Measurements from ENCODE around the gene TMTC2. TPM values are rescaled to one million over a fixed set of nuclear protein-coding genes. Genes with fewer than 3 reads are reported as not detected.

TMTC2 gene
- total RNA-seq, 1 donor from 2014 or later, result 25.5 TPM

DNA sequence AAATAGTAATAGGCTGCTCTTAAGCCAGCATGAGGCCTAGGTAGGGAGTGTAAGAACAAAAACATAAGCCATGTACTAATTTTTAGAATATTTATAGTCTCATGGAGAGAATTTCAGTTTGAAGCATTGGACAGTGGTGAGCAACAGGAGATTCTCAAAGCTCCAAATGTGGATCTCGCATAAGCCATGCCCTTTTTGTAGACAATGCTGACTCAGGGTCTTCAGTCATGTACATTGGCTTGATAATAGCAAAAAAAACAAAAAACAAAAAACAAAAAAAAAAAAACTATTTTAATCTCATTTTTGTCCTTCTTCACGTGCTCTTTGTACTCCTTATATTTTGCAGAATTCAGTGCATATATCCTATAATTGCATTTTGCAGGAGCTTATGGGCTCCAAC, 402.9 kb downstream of the TMTC2 start:
- H3K4me1 Mint-ChIP-seq, result peaks cover 26% of the 10 kb centered on the region
- H3K9ac ChIP-seq, result no peak overlapping the region
- peaks cover 13% of the 10 kb centered on the region for H3K9me3 Mint-ChIP-seq
- no peak overlapping the region for H3K27ac Mint-ChIP-seq
- H3K27me3 Mint-ChIP-seq (ENCODE audit: insufficient read depth, low read depth), result no peaks in the 10 kb centered on the region
- no peaks in the 10 kb centered on the region for H3K27me3 ChIP-seq
- H3K4me3 ChIP-seq, result no peak overlapping the region
- H3K4me3 Mint-ChIP-seq, result no peak overlapping the region
- TF ChIP-seq CTCF (IDR thresholded peaks at IDR 0.05) (no peak), EZH2 (IDR thresholded peaks at IDR 0.05) (no peak), EZH2phosphoT487 (IDR thresholded peaks at IDR 0.05) (no peak)
- no peak overlapping the region for H3K4me2 ChIP-seq
- H3F3A ChIP-seq (ENCODE audit: low read depth), result peaks cover 10% of the 10 kb centered on the region
- no peaks in the 10 kb centered on the region for H3K9me3 ChIP-seq (ENCODE audit: low read depth)
- peaks cover 17% of the 10 kb centered on the region for H3K36me3 Mint-ChIP-seq
- H3K79me2 ChIP-seq (ENCODE audit: low read depth), result no peaks in the 10 kb centered on the region
- no peaks in the 10 kb centered on the region for H3K36me3 ChIP-seq
- H4K20me1 ChIP-seq (ENCODE audit: low read depth), result no peaks in the 10 kb centered on the region
- no peak overlapping the region for H2AFZ ChIP-seq (replicated peaks)
- H3K4me1 ChIP-seq, result peaks cover 36% of the 10 kb centered on the region
- no peak for DNase-seq (ENCODE audit: low spot score)
- no peak overlapping the region for H3K27ac ChIP-seq

GRCh38 chr12:83092129-83092528, 405.4 kb downstream of the TMTC2 start:
- H3F3A ChIP-seq (ENCODE audit: low read depth), result peaks cover 10% of the 10 kb centered on the region
- H3K36me3 ChIP-seq, result no peaks in the 10 kb centered on the region
- Mint-ChIP-seq H3K27me3 (ENCODE audit: insufficient read depth, low read depth) (peaks cover 2% of the 10 kb centered on the region), H3K27ac (peak overlapping the region; percentile 83), H3K4me1 (peaks cover 26% of the 10 kb centered on the region), H3K36me3 (peaks cover 14% of the 10 kb centered on the region), H3K4me3 (no peak overlapping the region), H3K9me3 (peaks cover 17% of the 10 kb centered on the region)
- H3K9me3 ChIP-seq (ENCODE audit: low read depth), result no peaks in the 10 kb centered on the region
- peak; percentile 63 for DNase-seq (ENCODE audit: low spot score)
- TF ChIP-seq CTCF (IDR thresholded peaks at IDR 0.05) (no peak), EZH2 (IDR thresholded peaks at IDR 0.05) (no peak), EZH2phosphoT487 (IDR thresholded peaks at IDR 0.05) (no peak)
- no peak overlapping the region for H3K27ac ChIP-seq
- no peaks in the 10 kb centered on the region for H3K79me2 ChIP-seq (ENCODE audit: low read depth)
- H2AFZ ChIP-seq (replicated peaks), result no peak overlapping the region
- H3K9ac ChIP-seq, result no peak overlapping the region
- H3K4me1 ChIP-seq, result peaks cover 36% of the 10 kb centered on the region
- peak overlapping the region; percentile 52 for H3K4me2 ChIP-seq
- H4K20me1 ChIP-seq (ENCODE audit: low read depth), result no peaks in the 10 kb centered on the region
- H3K4me3 ChIP-seq, result no peak overlapping the region
- H3K27me3 ChIP-seq, result no peaks in the 10 kb centered on the region

- no peaks in the 10 kb centered on the region for H3K9me3 ChIP-seq (ENCODE audit: low read depth)
- peak overlapping the region; percentile 52 for H3K4me2 ChIP-seq
- H3F3A ChIP-seq (ENCODE audit: low read depth), result peaks cover 10% of the 10 kb centered on the region
- Mint-ChIP-seq H3K9me3 (peaks cover 14% of the 10 kb centered on the region), H3K27me3 (ENCODE audit: insufficient read depth, low read depth) (peaks cover 2% of the 10 kb centered on the region), H3K27ac (no peak overlapping the region), H3K4me3 (no peak overlapping the region), H3K36me3 (peaks cover 9% of the 10 kb centered on the region), H3K4me1 (peaks cover 27% of the 10 kb centered on the region)
- no peak overlapping the region for H3K9ac ChIP-seq
- TF ChIP-seq EZH2phosphoT487 (IDR thresholded peaks at IDR 0.05), result no peak
- TF ChIP-seq CTCF (IDR thresholded peaks at IDR 0.05), result no peak
- TF ChIP-seq EZH2 (IDR thresholded peaks at IDR 0.05), result no peak
- H2AFZ ChIP-seq (replicated peaks), result no peak overlapping the region
- H4K20me1 ChIP-seq (ENCODE audit: low read depth), result no peaks in the 10 kb centered on the region
- H3K36me3 ChIP-seq, result no peaks in the 10 kb centered on the region
- H3K4me1 ChIP-seq, result peaks cover 36% of the 10 kb centered on the region
- H3K27me3 ChIP-seq, result no peaks in the 10 kb centered on the region
- no peak for DNase-seq (ENCODE audit: low spot score)
- no peak overlapping the region for H3K4me3 ChIP-seq
- H3K79me2 ChIP-seq (ENCODE audit: low read depth), result no peaks in the 10 kb centered on the region
- no peak overlapping the region for H3K27ac ChIP-seq
Measured at GRCh38 chr12:83092606-83093005, 405.9 kb downstream of the TMTC2 start.
